SK-N-SH (cell line): Measurements from ENCODE around the gene RAP2A. TPM values are rescaled to one million over a fixed set of nuclear protein-coding genes. Genes with fewer than 3 reads are reported as not detected.

Experiments
- CTCF ChIA-PET: fragments of 300-600, 350-600 bp; formaldehyde crosslinking; extraction: SDS; loops from one replicate; lab custom pipeline; 2021; lab: Yijun Ruan, JAX
- POLR2A ChIA-PET: fragments of 350-600 bp; sonication (Branson Sonifier 250); formaldehyde crosslinking; extraction: SDS; loops from one replicate; lab custom pipeline; 2020; ENCODE audit warnings: antibody characterized with exemption, inconsistent platforms; lab: Yijun Ruan, JAX
- DNase-seq: peaks from one replicate; pipeline ENCODE4 v3.0.0; 2012
- H2AFZ ChIP-seq: fragments of 200-600 bp; sonication (generic); 2 replicates; pipeline ENCODE4 v1.8.1; 2016; ENCODE audit warnings: antibody characterized with exemption, mild to moderate bottlenecking, low read depth
- H3F3A ChIP-seq: fragments of 200-600 bp; sonication (generic); replicated peaks from 2 replicates; pipeline ENCODE3; 2016; ENCODE audit warnings: antibody characterized with exemption, mild to moderate bottlenecking; ENCODE audit not compliant: insufficient read depth
- H3K27ac ChIP-seq, 2 experiments: fragments of 200-500 bp in 1 of 2; fragments of 200-600 bp in 1 of 2; sonication (Bioruptor generic) in 1 of 2; sonication (generic), shearing (Covaris generic) in 1 of 2; 2 replicates each; pipeline versions ENCODE4 v1.5.1 to v1.6.1; 2014 to 2016; ENCODE audit warnings: low read depth in 2 of 2, inconsistent platforms in 1 of 2, low read length in 1 of 2, mild to moderate bottlenecking in 1 of 2, mixed read lengths in 1 of 2
- H3K27me3 ChIP-seq: fragments of 200-600 bp; sonication (generic), shearing (Covaris generic); 2 replicates; pipeline ENCODE4 v1.6.1; 2016; ENCODE audit warnings: mixed run types; ENCODE audit not compliant: insufficient read depth
- H3K36me3 ChIP-seq, 2 experiments: fragments of 200-500 bp in 1 of 2; fragments of 200-600 bp in 1 of 2; sonication (Bioruptor generic) in 1 of 2; sonication (generic) in 1 of 2; replicated peaks in 1 of 2; 2 replicates each; pipeline versions ENCODE3 to v1.5.1; 2014 to 2016; ENCODE audit warnings: low read length in 1 of 2, mild to moderate bottlenecking in 1 of 2; ENCODE audit not compliant: insufficient read depth in 2 of 2, control insufficient read depth in 1 of 2
- H3K4me1 ChIP-seq, 2 experiments: fragments of 200-500 bp in 1 of 2; fragments of 200-600 bp in 1 of 2; sonication (Bioruptor generic) in 1 of 2; sonication (generic), shearing (Covaris generic) in 1 of 2; 2 replicates each; pipeline versions ENCODE4 v1.5.1 to v1.6.1; 2014 to 2016; ENCODE audit warnings: low read depth in 1 of 2, low read length in 1 of 2, mixed run types in 1 of 2; ENCODE audit not compliant: insufficient read depth in 2 of 2, control insufficient read depth in 1 of 2
- H3K4me2 ChIP-seq: fragments of 200-600 bp; sonication (generic), shearing (Covaris generic); 2 replicates; pipeline ENCODE4 v1.6.1; 2017; ENCODE audit warnings: mixed run types
- H3K4me3 ChIP-seq, 2 experiments: fragments of 200-500 bp in 1 of 2; fragments of 200-600 bp in 1 of 2; sonication (Bioruptor generic) in 1 of 2; sonication (generic), shearing (Covaris generic) in 1 of 2; 2 replicates each; pipeline versions ENCODE4 v1.5.1 to v1.8.1; 2014 to 2016; ENCODE audit warnings: low read depth in 2 of 2, inconsistent platforms in 1 of 2, low read length in 1 of 2, mild to moderate bottlenecking in 1 of 2, mixed read lengths in 1 of 2, moderate library complexity in 1 of 2
- H3K79me2 ChIP-seq: fragments of 200-600 bp; sonication (generic); 2 replicates; pipeline ENCODE4 v1.8.1; 2017; ENCODE audit warnings: mild to moderate bottlenecking; ENCODE audit not compliant: insufficient read depth
- H3K9ac ChIP-seq: fragments of 200-600 bp; sonication (generic); 2 replicates; pipeline ENCODE4 v1.6.1; 2017; ENCODE audit warnings: mixed run types
- H3K9me2 ChIP-seq: fragments of 200-600 bp; sonication (generic); 2 replicates; pipeline ENCODE4 v1.6.1; 2017; ENCODE audit warnings: mixed run types
- H3K9me3 ChIP-seq: fragments of 200-600 bp; sonication (generic); 2 replicates; pipeline ENCODE4 v1.6.1; 2017; ENCODE audit warnings: mixed run types, mild to moderate bottlenecking, moderate library complexity
- H4K20me1 ChIP-seq: fragments of 200-600 bp; sonication (generic); 2 replicates; pipeline ENCODE4 v1.6.1; 2017; ENCODE audit warnings: mild to moderate bottlenecking, mixed run types; ENCODE audit not compliant: insufficient read depth
- CHD2 ChIP-seq: fragments of 150-350 bp; IDR thresholded peaks from 2 replicates; pipeline ENCODE4 v1.6.1; 2018; ENCODE audit warnings: low read length; ENCODE audit not compliant: partially characterized antibody
- GATA2 ChIP-seq: sonication (generic); formaldehyde crosslinking; IDR thresholded peaks from 2 replicates; pipeline ENCODE4 v1.5.0; 2020; ENCODE audit warnings: mild to moderate bottlenecking, missing genetic modification reagents
- JUND ChIP-seq: IDR thresholded peaks from 2 replicates; pipeline ENCODE4 v1.4.0; 2012
- NFIC ChIP-seq: IDR thresholded peaks from 2 replicates; pipeline ENCODE4 v1.4.0; 2012; ENCODE audit warnings: borderline replicate concordance
- TAF1 ChIP-seq: IDR thresholded peaks from 2 replicates; pipeline ENCODE4 v1.6.1; 2012; ENCODE audit warnings: low read depth, mild to moderate bottlenecking, low read length, moderate library complexity, borderline replicate concordance
- WGBS: methylation state at CpG from one replicate; pipeline ENCODE4 v1.1.6; 2017; ENCODE audit warnings: low lambda C conversion rate; 5-methylcytosine and 5-hydroxymethylcytosine counted together
- polyA plus RNA-seq, 3 experiments: library from polyadenylated mRNA; depleted of rRNA; stranded (reverse); fragments of >200 nt; gene quantifications; 2 replicates each; pipeline ENCODE4 v1.2.3, GENCODE V29; 2012
- TF ChIP-seq, protein P1 (sequence below): IDR thresholded peaks from 2 replicates; pipeline ENCODE4 v1.6.1; 2012; ENCODE audit warnings: mild to moderate bottlenecking, low read depth, low read length, moderate library complexity

RAP2A gene
- polyA plus RNA-seq, 1 of the 3 experiments (the other 2 are of a cell fraction), result 6.5 TPM

DNA sequence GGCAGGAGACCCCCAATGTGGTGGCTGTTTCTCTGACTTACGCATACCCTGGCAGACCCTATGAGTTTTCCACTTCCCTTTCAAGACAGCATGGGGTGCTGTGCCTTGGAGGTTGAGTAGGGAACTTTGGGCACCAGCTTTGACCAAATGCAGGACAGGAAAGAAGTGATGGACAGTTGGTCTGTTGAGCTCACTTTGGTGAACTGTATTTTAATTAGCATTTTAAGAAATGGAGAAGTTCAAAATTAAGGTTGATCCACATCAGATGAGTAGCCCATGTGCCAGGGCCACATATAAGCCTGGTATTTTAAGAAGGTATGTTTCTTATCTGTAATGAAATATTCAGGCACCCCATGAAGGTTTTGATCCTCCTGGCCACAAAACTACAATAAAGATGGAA lies 46.1 kb upstream of the RAP2A start:
- Histone ChIP-seq H4K20me1 (peaks cover 2% of the 10 kb centered on the region; the same call in 1 of the 2 replicates), H3K27ac (no peak overlapping the region), H2AFZ (no peak overlapping the region), H3F3A (peaks cover 52% of the 10 kb centered on the region), H3K79me2 (peaks cover 15% of the 10 kb centered on the region), H3K9ac (no peak overlapping the region), H3K9me3 (no peaks in the 10 kb centered on the region), H3K4me3 (no peak overlapping the region), H3K4me1 (peaks cover 7 to 26% of the 10 kb centered on the region in 2 experiments; a peak in 3 of 4 replicates), H3K4me2 (no peak overlapping the region), H3K27me3 (no peaks in the 10 kb centered on the region), H3K9me2 (no peaks in the 10 kb centered on the region), H3K36me3 (peaks cover 43 to 66% of the 10 kb centered on the region in 2 experiments)
- ChIA-PET POLR2A (no interaction called here), CTCF (interaction anchor here (2.5 kb wide), 1 partner anchor 278 kb away, joined by 8 read pairs; no protein-coding TSS in a partner anchor)
- WGBS, result 86% methylated on average over 1 of the region's 1 CpG
- no peak for DNase-seq
- no peak for TF ChIP-seq CHD2
- TF ChIP-seq, all 33 proteins: peak for 0

DNA sequence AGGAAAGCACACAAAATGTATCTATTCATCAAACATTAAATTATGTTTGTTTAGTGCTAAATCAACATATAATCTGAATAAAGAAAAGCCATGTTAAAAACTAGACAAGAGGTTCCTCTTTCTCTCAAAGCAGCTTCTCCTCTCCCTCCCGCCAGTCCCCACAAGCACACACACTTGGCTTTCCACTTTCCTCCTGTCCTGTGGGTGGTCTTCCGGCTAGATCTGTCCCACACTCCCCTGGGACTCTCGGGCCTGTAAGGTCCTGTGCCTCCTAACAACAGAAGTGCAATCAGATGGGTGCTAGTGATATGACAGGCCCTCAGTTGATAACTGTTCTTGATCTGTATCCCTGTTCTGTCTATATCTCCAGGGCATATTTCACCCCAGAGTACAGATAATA lies 45.6 kb upstream of the RAP2A start:
- 95% methylated on average over 3 of the region's 3 CpGs for whole genome bisulfite sequencing
- Histone ChIP-seq H3K79me2 (peaks cover 15% of the 10 kb centered on the region), H3K27me3 (no peaks in the 10 kb centered on the region), H3K9me3 (no peaks in the 10 kb centered on the region), H3K4me3 (no peak overlapping the region), H3K4me1 (peaks cover 7 to 26% of the 10 kb centered on the region in 2 experiments; a peak in 3 of 4 replicates), H3K4me2 (no peak overlapping the region), H3K9ac (no peak overlapping the region), H4K20me1 (peaks cover 2% of the 10 kb centered on the region; the same call in 1 of the 2 replicates), H3K27ac (no peak overlapping the region; a peak in 1 of 4 replicates), H3K9me2 (no peaks in the 10 kb centered on the region), H2AFZ (no peak overlapping the region), H3K36me3 (peaks cover 47 to 66% of the 10 kb centered on the region in 2 experiments), H3F3A (peaks cover 53% of the 10 kb centered on the region)
- peak; percentile 11 for DNase-seq
- POLR2A ChIA-PET, result no interaction called here
- CTCF ChIA-PET, result interaction anchor here (1.1 to 2.5 kb wide), 2 partner anchors 27 to 279 kb away, joined by 3 to 8 read pairs; no protein-coding TSS in a partner anchor
- TF ChIP-seq GATA2 (CRISPR knock-in tag) (peak; percentile 11; the same call in 1 of the 2 replicates), JUND (no peak), NFIC (no peak), TAF1 (no peak)
- TF ChIP-seq, protein P1, sequence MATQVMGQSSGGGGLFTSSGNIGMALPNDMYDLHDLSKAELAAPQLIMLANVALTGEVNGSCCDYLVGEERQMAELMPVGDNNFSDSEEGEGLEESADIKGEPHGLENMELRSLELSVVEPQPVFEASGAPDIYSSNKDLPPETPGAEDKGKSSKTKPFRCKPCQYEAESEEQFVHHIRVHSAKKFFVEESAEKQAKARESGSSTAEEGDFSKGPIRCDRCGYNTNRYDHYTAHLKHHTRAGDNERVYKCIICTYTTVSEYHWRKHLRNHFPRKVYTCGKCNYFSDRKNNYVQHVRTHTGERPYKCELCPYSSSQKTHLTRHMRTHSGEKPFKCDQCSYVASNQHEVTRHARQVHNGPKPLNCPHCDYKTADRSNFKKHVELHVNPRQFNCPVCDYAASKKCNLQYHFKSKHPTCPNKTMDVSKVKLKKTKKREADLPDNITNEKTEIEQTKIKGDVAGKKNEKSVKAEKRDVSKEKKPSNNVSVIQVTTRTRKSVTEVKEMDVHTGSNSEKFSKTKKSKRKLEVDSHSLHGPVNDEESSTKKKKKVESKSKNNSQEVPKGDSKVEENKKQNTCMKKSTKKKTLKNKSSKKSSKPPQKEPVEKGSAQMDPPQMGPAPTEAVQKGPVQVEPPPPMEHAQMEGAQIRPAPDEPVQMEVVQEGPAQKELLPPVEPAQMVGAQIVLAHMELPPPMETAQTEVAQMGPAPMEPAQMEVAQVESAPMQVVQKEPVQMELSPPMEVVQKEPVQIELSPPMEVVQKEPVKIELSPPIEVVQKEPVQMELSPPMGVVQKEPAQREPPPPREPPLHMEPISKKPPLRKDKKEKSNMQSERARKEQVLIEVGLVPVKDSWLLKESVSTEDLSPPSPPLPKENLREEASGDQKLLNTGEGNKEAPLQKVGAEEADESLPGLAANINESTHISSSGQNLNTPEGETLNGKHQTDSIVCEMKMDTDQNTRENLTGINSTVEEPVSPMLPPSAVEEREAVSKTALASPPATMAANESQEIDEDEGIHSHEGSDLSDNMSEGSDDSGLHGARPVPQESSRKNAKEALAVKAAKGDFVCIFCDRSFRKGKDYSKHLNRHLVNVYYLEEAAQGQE, result no peak
